Measurements from ENCODE around the gene SSBP3.
A peak's percentile ranks its signal among the peaks of the same experiment; 100 is the strongest.
"Not testable (repeated sequence)": the region's sequence is repeated elsewhere in the genome, so short reads cannot be mapped to it uniquely, and the experiment has no call there.

The SSBP3 gene

GRCh38 chr1:54215523-54215922 is 190.7 kb downstream of the SSBP3 start:
- Histone ChIP-seq H3K36me3 (ENCODE audit: insufficient read depth, low read length) (peaks cover 90% of the 10 kb centered on the region), H3K27ac (no peak overlapping the region), H3K9ac (ENCODE audit: insufficient read length) (no peak overlapping the region), H3K9me3 (ENCODE audit: low read depth, low read length) (no peaks in the 10 kb centered on the region), H3K4me3 (no peak overlapping the region)
- DNase-seq (ENCODE audit: low read depth, low spot score), result no peak
- no peak for TF ChIP-seq POLR2AphosphoS5 (IDR thresholded peaks at IDR 0.05; ENCODE audit: borderline replicate concordance, low read depth, low read length)
- no peak for TF ChIP-seq EZH2 (IDR thresholded peaks at IDR 0.05)
- TF ChIP-seq FOXP2 (optimal IDR thresholded peaks at IDR 0.05; ENCODE audit: control extremely low read depth, extremely low read length, insufficient read depth), result no peak

- Histone ChIP-seq H3K9ac (ENCODE audit: insufficient read length) (no peak overlapping the region), H3K9me3 (ENCODE audit: low read depth, low read length) (no peaks in the 10 kb centered on the region), H3K36me3 (ENCODE audit: insufficient read depth, low read length) (peaks cover 91% of the 10 kb centered on the region), H3K27ac (no peak overlapping the region), H3K4me3 (no peak overlapping the region)
- TF ChIP-seq EZH2 (IDR thresholded peaks at IDR 0.05) (no peak), FOXP2 (optimal IDR thresholded peaks at IDR 0.05; ENCODE audit: control extremely low read depth, extremely low read length, insufficient read depth) (no peak)
- no peak for DNase-seq (ENCODE audit: low read depth, low spot score)
Observed at GRCh38 chr1:54212872-54213271, 193.3 kb downstream of the SSBP3 start.

- peaks cover 80% of the 10 kb centered on the region for H3K36me3 ChIP-seq (ENCODE audit: insufficient read depth, low read length)
- H3K9me3 ChIP-seq (ENCODE audit: low read depth, low read length); DNase-seq (ENCODE audit: low read depth, low spot score); H3K9ac ChIP-seq (ENCODE audit: insufficient read length); H3K27ac ChIP-seq; H3K4me3 ChIP-seq: not testable (repeated sequence)
Observed at GRCh38 chr1:54207896-54208295, 198.3 kb downstream of the SSBP3 start.

GRCh38 chr1:54207287-54207686 is 198.9 kb downstream of the SSBP3 start:
- no peak for DNase-seq (ENCODE audit: low read depth, low spot score)
- Histone ChIP-seq H3K36me3 (ENCODE audit: insufficient read depth, low read length) (peaks cover 80% of the 10 kb centered on the region), H3K4me3 (no peak overlapping the region), H3K9me3 (ENCODE audit: low read depth, low read length) (no peaks in the 10 kb centered on the region), H3K27ac (no peak overlapping the region), H3K9ac (ENCODE audit: insufficient read length) (no peak overlapping the region)
- TF ChIP-seq FOXP2 (optimal IDR thresholded peaks at IDR 0.05; ENCODE audit: control extremely low read depth, extremely low read length, insufficient read depth) (no peak), POLR2AphosphoS5 (IDR thresholded peaks at IDR 0.05; ENCODE audit: borderline replicate concordance, low read depth, low read length) (no peak), EZH2 (IDR thresholded peaks at IDR 0.05) (no peak)

- Histone ChIP-seq H3K9me3 (ENCODE audit: low read depth, low read length) (no peaks in the 10 kb centered on the region), H3K9ac (ENCODE audit: insufficient read length) (no peak overlapping the region), H3K36me3 (ENCODE audit: insufficient read depth, low read length) (peaks cover 53% of the 10 kb centered on the region), H3K4me3 (no peak overlapping the region), H3K27ac (no peak overlapping the region)
- TF ChIP-seq POLR2AphosphoS5 (IDR thresholded peaks at IDR 0.05; ENCODE audit: borderline replicate concordance, low read depth, low read length), result no peak
- TF ChIP-seq EZH2 (IDR thresholded peaks at IDR 0.05), result no peak
- TF ChIP-seq FOXP2 (optimal IDR thresholded peaks at IDR 0.05; ENCODE audit: control extremely low read depth, extremely low read length, insufficient read depth), result no peak
- no peak for DNase-seq (ENCODE audit: low read depth, low spot score)
Observed at GRCh38 chr1:54204199-54204598, 202.0 kb downstream of the SSBP3 start.

GRCh38 chr1:54200519-54200997 is 205.6 kb downstream of the SSBP3 start:
- Histone ChIP-seq H3K9ac (ENCODE audit: insufficient read length) (peak overlapping the region; percentile 91), H3K36me3 (ENCODE audit: insufficient read depth, low read length) (peaks cover 26% of the 10 kb centered on the region), H3K27ac (no peak overlapping the region), H3K9me3 (ENCODE audit: low read depth, low read length) (no peaks in the 10 kb centered on the region), H3K4me3 (peak overlapping the region; percentile 87)
- no peak for TF ChIP-seq POLR2AphosphoS5 (IDR thresholded peaks at IDR 0.05; ENCODE audit: borderline replicate concordance, low read depth, low read length)
- TF ChIP-seq FOXP2 (optimal IDR thresholded peaks at IDR 0.05; ENCODE audit: control extremely low read depth, extremely low read length, insufficient read depth), result no peak
- TF ChIP-seq EZH2 (IDR thresholded peaks at IDR 0.05), result no peak
- DNase-seq (ENCODE audit: low read depth, low spot score), result no peak

- peak; percentile 95 for TF ChIP-seq POLR2AphosphoS5 (IDR thresholded peaks at IDR 0.05; ENCODE audit: borderline replicate concordance, low read depth, low read length)
- no peak for TF ChIP-seq FOXP2 (optimal IDR thresholded peaks at IDR 0.05; ENCODE audit: control extremely low read depth, extremely low read length, insufficient read depth)
- Histone ChIP-seq H3K4me3 (peak within 1 kb of the TSS; percentile 87), H3K9ac (ENCODE audit: insufficient read length) (peak within 1 kb of the TSS; percentile 91), H3K27ac (no peak within 1 kb of the TSS), H3K9me3 (ENCODE audit: low read depth, low read length) (no peaks in the 10 kb centered on the region), H3K36me3 (ENCODE audit: insufficient read depth, low read length) (peaks cover 20% of the 10 kb centered on the region)
- DNase-seq (ENCODE audit: low read depth, low spot score), result peak; percentile 96
Observed at GRCh38 chr1:54199765-54200518, 206.3 kb downstream of the SSBP3 start, which contains the start of the genes CYB5RL and MRPL37. CYB5RL (minus strand) TSS chr1:54200030; CDS start chr1:54195616, 4,414 bp downstream. MRPL37 (plus strand) TSS chr1:54200167; CDS start chr1:54200244, 77 bp downstream.

- no peak overlapping the region for H3K27ac ChIP-seq
- TF ChIP-seq FOXP2 (optimal IDR thresholded peaks at IDR 0.05; ENCODE audit: control extremely low read depth, extremely low read length, insufficient read depth) (no peak), POLR2AphosphoS5 (IDR thresholded peaks at IDR 0.05; ENCODE audit: borderline replicate concordance, low read depth, low read length) (no peak), EZH2 (IDR thresholded peaks at IDR 0.05) (no peak)
Observed at GRCh38 chr1:54199151-54199764, 206.9 kb downstream of the SSBP3 start.

More at GRCh38 chr1:54199151-54199764, 206.9 kb downstream of the SSBP3 start:
- no peak for DNase-seq (ENCODE audit: low read depth, low spot score)
- no peaks in the 10 kb centered on the region for H3K9me3 ChIP-seq (ENCODE audit: low read depth, low read length)
- H3K9ac ChIP-seq (ENCODE audit: insufficient read length), result peak overlapping the region; percentile 82
- H3K4me3 ChIP-seq, result peak overlapping the region; percentile 87
- H3K36me3 ChIP-seq (ENCODE audit: insufficient read depth, low read length), result peaks cover 20% of the 10 kb centered on the region; the same call in 1 of the 2 replicates
